Epithelial cell of esophagus (primary cell): ENCODE data around the gene TMEM171.

Experiments
- DNase-seq: peaks from one replicate; pipeline ENCODE4 v3.0.0; 2010; ENCODE audit warnings: low read depth
- H3K4me3 ChIP-seq: 2 replicates; pipeline ENCODE4 v1.5.1; 2011; ENCODE audit warnings: mild to moderate bottlenecking, low read length, control low read depth
- CTCF ChIP-seq: IDR thresholded peaks from 2 replicates; pipeline ENCODE4 v1.5.1; 2011; ENCODE audit warnings: low read depth, mild to moderate bottlenecking, low read length, control low read depth, inconsistent platforms; ENCODE audit not compliant: insufficient read depth; ENCODE audit errors: missing control alignments

TMEM171 gene

DNA sequence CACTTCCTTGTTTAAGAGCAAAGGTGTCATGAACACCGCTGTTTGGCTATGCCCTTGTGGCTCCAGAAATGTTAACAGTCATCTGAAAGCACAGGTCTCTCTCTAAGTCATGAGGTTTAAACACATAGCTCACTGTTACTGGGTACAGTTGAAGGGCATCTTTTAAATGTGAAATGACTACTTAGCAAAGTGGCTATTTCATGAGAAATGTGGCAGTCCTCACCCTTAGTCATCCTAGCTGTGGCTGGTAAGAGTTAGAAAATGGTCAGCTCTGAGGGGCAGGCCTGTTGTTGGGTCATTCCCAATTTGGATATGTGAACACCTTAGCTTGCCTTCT lies 24.2 kb upstream of the TMEM171 start:
- no peak for TF ChIP-seq CTCF
- H3K4me3 ChIP-seq = no peak overlapping the region
- DNase-seq = no peak

DNA sequence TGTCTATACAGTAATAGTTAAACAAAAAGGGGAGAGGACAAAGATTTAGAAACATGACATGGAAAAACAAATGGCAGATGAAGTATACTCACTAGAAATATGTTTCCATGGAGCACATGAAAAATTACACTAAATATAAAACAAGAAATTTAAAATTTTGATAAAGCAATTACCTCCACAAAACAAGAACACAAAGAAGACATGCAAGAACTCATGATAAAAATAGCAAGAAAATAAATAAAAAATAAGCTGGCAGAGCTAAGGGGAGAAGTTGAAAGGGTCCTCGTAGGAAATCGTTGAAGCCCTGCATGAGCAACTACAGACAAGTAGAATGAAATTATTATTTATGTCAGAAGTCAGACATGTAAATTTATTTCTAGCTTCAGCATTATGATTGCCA lies 22.6 kb upstream of the TMEM171 start:
- no peak overlapping the region for H3K4me3 ChIP-seq
- TF ChIP-seq CTCF = no peak
- DNase-seq = no peak

GRCh38 chr5:73100109-73100508 lies 20.3 kb upstream of the TMEM171 start:
- TF ChIP-seq CTCF = no peak
- no peak for DNase-seq
- H3K4me3 ChIP-seq = no peak overlapping the region

GRCh38 chr5:73103870-73104299 lies 16.5 kb upstream of the TMEM171 start:
- H3K4me3 ChIP-seq = no peak overlapping the region
- no peak for TF ChIP-seq CTCF
- DNase-seq = no peak

DNA sequence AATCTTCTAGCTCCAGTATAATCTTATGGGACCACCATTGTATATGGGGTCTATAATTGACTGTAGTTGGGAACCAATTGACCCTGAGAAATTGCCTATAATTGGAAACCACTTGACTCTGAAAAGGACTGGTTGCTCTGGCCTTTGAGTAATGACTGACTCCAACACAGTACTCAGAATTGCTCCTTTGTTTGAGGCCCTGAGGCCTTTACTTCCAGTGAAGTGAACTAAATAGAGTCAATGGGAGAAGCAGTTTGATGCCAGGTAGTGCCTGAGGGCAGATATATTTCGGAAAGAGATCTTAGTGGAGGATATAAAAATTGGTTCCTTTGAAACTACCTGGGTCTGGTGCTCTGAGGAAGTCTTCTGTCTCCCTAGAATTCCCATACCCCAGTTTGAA lies 16.0 kb upstream of the TMEM171 start:
- no peak for DNase-seq
- TF ChIP-seq CTCF = no peak
- no peak overlapping the region for H3K4me3 ChIP-seq

DNA sequence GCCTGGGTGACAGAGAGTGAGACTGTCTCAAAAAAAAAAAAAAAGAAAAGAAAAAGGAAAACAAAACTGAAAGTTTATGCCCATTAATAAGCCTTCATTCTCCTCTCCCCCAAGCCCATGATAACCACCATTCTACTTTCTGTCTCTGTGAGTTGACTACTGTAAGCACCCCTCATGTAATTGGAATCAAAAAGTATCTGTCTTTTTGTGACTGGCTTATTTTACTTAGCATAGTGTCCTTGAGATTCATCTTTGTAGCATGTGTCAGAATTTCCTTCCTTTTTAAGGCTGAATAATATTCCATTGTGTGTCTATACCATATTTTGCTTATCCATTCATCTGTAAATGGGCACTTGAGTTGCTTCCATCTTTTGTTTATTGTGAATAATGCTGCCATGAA lies 14.0 kb upstream of the TMEM171 start:
- DNase-seq = no peak
- no peak for TF ChIP-seq CTCF
- no peak overlapping the region for H3K4me3 ChIP-seq

GRCh38 chr5:73110190-73110589 lies 10.2 kb upstream of the TMEM171 start:
- no peak for DNase-seq
- H3K4me3 ChIP-seq = no peak overlapping the region
- no peak for TF ChIP-seq CTCF
